HepG2 (cell line): ENCODE results near the gene BIRC2. TPM values are rescaled to one million over a fixed set of nuclear protein-coding genes. Genes with fewer than 3 reads are reported as not detected.
A peak's percentile ranks its signal among the peaks of the same experiment; 100 is the strongest.

Experiments used
- ATAC-seq: fragments of 200-7000 bp; cut with Tn5 transposase; 3 replicates; pipeline ENCODE4 v1.9.1; 2020; ENCODE audit warnings: mild to moderate bottlenecking, moderate library complexity
- BruUV-seq: library from RNA; stranded (reverse); fragments of 400-500 nt; replicated peaks from 2 replicates; lab custom pipeline; 2021; lab: Mats Ljungman, UMichigan
- CTCF ChIA-PET: fragments of 300-600 bp; formaldehyde crosslinking; extraction: SDS; loops from one replicate; lab custom pipeline; 2021; ENCODE audit warnings: low total read pairs, inconsistent platforms, low intra/inter-chr PET ratio; lab: Yijun Ruan, JAX
- POLR2A ChIA-PET: fragments of 350-600 bp; sonication (Branson Sonifier 250); formaldehyde crosslinking; loops from one replicate; lab custom pipeline; 2020; ENCODE audit warnings: antibody characterized with exemption, inconsistent platforms; lab: Yijun Ruan, JAX
- DNase-seq: peaks from one replicate; pipeline ENCODE4 v3.0.0-alpha.2; 2015; ENCODE audit warnings: low spot score
- FAIRE-seq: peaks from 3 replicates; lab custom pipeline; 2011; peaks lifted over from hg19 to GRCh38; lab: Jason Lieb, UNC
- H2AFZ ChIP-seq: one replicate; pipeline ENCODE4 v1.6.1; 2011; ENCODE audit warnings: low read length, inconsistent platforms
- H3K27ac ChIP-seq: fragments of 300-600 bp; 3 replicates; pipeline ENCODE4 v1.8.0; 2011; ENCODE audit warnings: mixed run types, mild to moderate bottlenecking, mixed read lengths, low read length, inconsistent platforms; ENCODE audit not compliant: insufficient read depth; ENCODE audit errors: extremely low read length
- H3K27me3 ChIP-seq, 2 experiments: fragments of 200-600 bp in 1 of 2; 2 replicates in 1 of 2; 3 replicates in 1 of 2; pipeline versions ENCODE4 v1.6.0 to v1.8.0; 2011; ENCODE audit warnings: low read length in 2 of 2, mild to moderate bottlenecking in 2 of 2, moderate library complexity in 2 of 2, inconsistent platforms in 1 of 2; ENCODE audit not compliant: insufficient read depth in 2 of 2, control insufficient read depth in 1 of 2
- H3K36me3 ChIP-seq, 2 experiments: fragments of 200-600 bp in 1 of 2; replicated peaks in 1 of 2; 2 replicates in 1 of 2; 3 replicates in 1 of 2; pipeline versions ENCODE4 v1.5.1 to v1.8.0; 2011; ENCODE audit warnings: low read length in 2 of 2, inconsistent platforms in 1 of 2; ENCODE audit not compliant: insufficient read depth in 2 of 2, control insufficient read depth in 1 of 2
- H3K4me1 ChIP-seq: 2 replicates; pipeline ENCODE4 v1.5.1; 2012; ENCODE audit warnings: low read length, inconsistent platforms; ENCODE audit not compliant: insufficient read depth
- H3K4me2 ChIP-seq: 2 replicates; pipeline ENCODE4 v1.6.0; 2011; ENCODE audit warnings: low read depth, low read length, inconsistent platforms
- H3K4me3 ChIP-seq, 3 experiments: fragments of 200-600 bp in 1 of 3; sonication (generic), shearing (Covaris generic) in 1 of 3; replicated peaks in 1 of 3; 2 replicates each; pipeline ENCODE4 v1.5.1; 2011 to 2016; ENCODE audit warnings: low read length in 3 of 3, inconsistent platforms in 2 of 3, low read depth in 2 of 3, mild to moderate bottlenecking in 2 of 3, control low read depth in 1 of 3, mixed read lengths in 1 of 3; ENCODE audit not compliant: insufficient read depth in 1 of 3
- H3K79me2 ChIP-seq: one replicate; pipeline ENCODE4 v1.6.1; 2011; ENCODE audit warnings: low read length, inconsistent platforms; ENCODE audit not compliant: insufficient read depth
- H3K9ac ChIP-seq: 2 replicates; pipeline ENCODE4 v1.6.0; 2011; ENCODE audit warnings: mild to moderate bottlenecking, low read depth, low read length, inconsistent platforms; ENCODE audit not compliant: insufficient read depth
- H3K9me3 ChIP-seq: 2 replicates; pipeline ENCODE4 v1.5.1; 2012; ENCODE audit warnings: mild to moderate bottlenecking, low read length
- H4K20me1 ChIP-seq: 2 replicates; pipeline ENCODE4 v1.6.0; 2011; ENCODE audit warnings: inconsistent platforms, mild to moderate bottlenecking, low read length, moderate library complexity; ENCODE audit not compliant: insufficient read depth
- FOSL2 ChIP-seq: sonication (generic); formaldehyde crosslinking; IDR thresholded peaks from 2 replicates; pipeline ENCODE4 v1.4.0; 2020; ENCODE audit warnings: missing genetic modification reagents
- HMG20B ChIP-seq: conservative IDR thresholded peaks from 2 replicates; pipeline ENCODE4 v1.6.1; 2016; ENCODE audit warnings: missing genetic modification reagents, missing compliant biosample characterization
- KDM6A ChIP-seq: IDR thresholded peaks from 2 replicates; pipeline ENCODE4 v1.6.1; 2016; ENCODE audit warnings: low read depth
- NFE2L2 ChIP-seq: fragments of 150-350 bp; IDR thresholded peaks from 2 replicates; pipeline ENCODE4 v1.6.1; 2014; ENCODE audit warnings: low read length
- SETDB1 ChIP-seq: sonication (generic); formaldehyde crosslinking; IDR thresholded peaks from 2 replicates; pipeline ENCODE4 v1.5.1; 2020; ENCODE audit warnings: missing genetic modification reagents, mild to moderate bottlenecking, borderline replicate concordance
- SIN3A ChIP-seq: IDR thresholded peaks from 2 replicates; pipeline ENCODE4 v1.6.1; 2011; ENCODE audit warnings: low read depth, mild to moderate bottlenecking, control low read depth, low read length, borderline replicate concordance
- SP1 ChIP-seq, 2 experiments: fragments of 450-650 bp in 1 of 2; sonication (generic) in 1 of 2; formaldehyde crosslinking in 1 of 2; IDR thresholded peaks; 2 replicates each; pipeline versions ENCODE4 v1.4.0 to v1.6.1; 2016 to 2020; ENCODE audit warnings: missing genetic modification reagents in 1 of 2
- SRY ChIP-seq: sonication (generic); formaldehyde crosslinking; IDR thresholded peaks from 2 replicates; pipeline ENCODE4 v1.8.0; 2022; ENCODE audit warnings: mild to moderate bottlenecking, missing genetic modification reagents
- TAF1 ChIP-seq: sonication (generic); formaldehyde crosslinking; IDR thresholded peaks from 2 replicates; pipeline ENCODE4 v1.4.0; 2020; ENCODE audit warnings: missing genetic modification reagents
- THAP11 ChIP-seq: IDR thresholded peaks from 2 replicates; pipeline ENCODE4 v1.6.1; 2016; ENCODE audit warnings: missing biosample characterization, missing genetic modification reagents
- TP53 ChIP-seq: sonication (generic); formaldehyde crosslinking; conservative IDR thresholded peaks from 2 replicates; pipeline ENCODE4 v1.4.0; 2020; ENCODE audit warnings: missing genetic modification reagents
- ZFP82 ChIP-seq: sonication (generic); formaldehyde crosslinking; IDR thresholded peaks from 2 replicates; pipeline ENCODE4 v1.5.1; 2020; ENCODE audit warnings: mild to moderate bottlenecking, missing genetic modification reagents, borderline replicate concordance
- ZFYVE20 ChIP-seq: sonication (generic); formaldehyde crosslinking; IDR thresholded peaks from 2 replicates; pipeline ENCODE4 v1.8.0; 2023; ENCODE audit warnings: low read depth, mild to moderate bottlenecking, moderate library complexity, missing genetic modification reagents, borderline replicate concordance
- ZKSCAN1 ChIP-seq: fragments of 150-350 bp; IDR thresholded peaks from 2 replicates; pipeline ENCODE4 v1.6.1; 2014; ENCODE audit warnings: low read length
- ZNF335 ChIP-seq: sonication (generic); formaldehyde crosslinking; IDR thresholded peaks from 2 replicates; pipeline ENCODE4 v1.4.0; 2020; ENCODE audit warnings: missing genetic modification reagents
- ZNF367 ChIP-seq: sonication (generic); formaldehyde crosslinking; IDR thresholded peaks from 2 replicates; pipeline ENCODE4 v1.4.0; 2020; ENCODE audit warnings: missing genetic modification reagents, borderline replicate concordance
- ZNF605 ChIP-seq: sonication (generic); formaldehyde crosslinking; IDR thresholded peaks from 2 replicates; pipeline ENCODE4 v1.8.0; 2022; ENCODE audit warnings: mild to moderate bottlenecking, missing genetic modification reagents
- ZNF607 ChIP-seq: sonication (generic); formaldehyde crosslinking; IDR thresholded peaks from 2 replicates; pipeline ENCODE4 v1.5.1; 2020; ENCODE audit warnings: missing genetic modification reagents, mild to moderate bottlenecking, borderline replicate concordance
- ZNF629 ChIP-seq: sonication (generic); formaldehyde crosslinking; conservative IDR thresholded peaks from 2 replicates; pipeline ENCODE4 v1.5.0; 2020; ENCODE audit warnings: missing genetic modification reagents
- ZNF878 ChIP-seq: sonication (generic); formaldehyde crosslinking; IDR thresholded peaks from 2 replicates; pipeline ENCODE4 v1.8.1; 2023; ENCODE audit warnings: mild to moderate bottlenecking, missing genetic modification reagents, moderate library complexity
- WGBS: methylation state at CpG from one replicate; pipeline ENCODE4 v1.1.6; 2017; ENCODE audit warnings: low lambda C conversion rate; 5-methylcytosine and 5-hydroxymethylcytosine counted together
- in situ Hi-C: cut with HindIII; loops from 2 replicates; pipeline ENCODE4 v1.10.0; 2017; ENCODE audit warnings: low pct_unique_long_range_greater_than_20kb; ENCODE audit not compliant: extremely low pct_ligation_motif_present
- intact Hi-C: fragments of 100-400 bp; cut with micrococcal nuclease; formaldehyde crosslinking; loops from one replicate; pipeline ENCODE4 v1.10.0; 2022; ENCODE audit not compliant: unreplicated experiment
- polyA plus RNA-seq, 8 experiments: library from polyadenylated mRNA; depleted of rRNA in 3 of 8; stranded (reverse) in 7 of 8; unstranded in 1 of 8; fragments of >200 nt; fragmentation: Illumina TruSeq in 4 of 8; extraction: Trizol in 4 of 8; gene quantifications; 2 replicates each; pipeline versions ENCODE4 v1.2.1 to v1.2.3, GENCODE V29; 2011 to 2016; ENCODE audit warnings: low read depth in 4 of 8, missing spikeins in 1 of 8, mixed read lengths in 1 of 8; ENCODE audit not compliant: insufficient read depth in 1 of 8
- total RNA-seq, 5 experiments: library from RNA; depleted of rRNA; stranded (reverse); fragments of >200 nt; fragmentation: Illumina TruSeq; extraction: Trizol; gene quantifications; 2 replicates each; pipeline ENCODE4 v1.2.3, GENCODE V29; 2016; ENCODE audit warnings: low read depth in 1 of 5
- TF ChIP-seq, protein P1 (sequence below): sonication (generic); formaldehyde crosslinking; IDR thresholded peaks from 2 replicates; pipeline ENCODE4 v1.9.0; 2021; ENCODE audit warnings: missing genetic modification reagents, mild to moderate bottlenecking, borderline replicate concordance
- TF ChIP-seq, protein P2 (sequence below), 2 experiments: fragments of 450-650 bp in 1 of 2; sonication (generic) in 1 of 2; formaldehyde crosslinking; IDR thresholded peaks; 2 replicates each; pipeline versions ENCODE4 v1.5.0 to v1.8.0; 2020 to 2022; ENCODE audit warnings: mild to moderate bottlenecking in 1 of 2, missing genetic modification reagents in 1 of 2

Gene BIRC2
- total and polyA plus RNA-seq, 2 of the 13 experiments (the other 11 are each of a cell fraction or from before 2014, with no cell fraction given), result 61.7 to 62.2 TPM

DNA sequence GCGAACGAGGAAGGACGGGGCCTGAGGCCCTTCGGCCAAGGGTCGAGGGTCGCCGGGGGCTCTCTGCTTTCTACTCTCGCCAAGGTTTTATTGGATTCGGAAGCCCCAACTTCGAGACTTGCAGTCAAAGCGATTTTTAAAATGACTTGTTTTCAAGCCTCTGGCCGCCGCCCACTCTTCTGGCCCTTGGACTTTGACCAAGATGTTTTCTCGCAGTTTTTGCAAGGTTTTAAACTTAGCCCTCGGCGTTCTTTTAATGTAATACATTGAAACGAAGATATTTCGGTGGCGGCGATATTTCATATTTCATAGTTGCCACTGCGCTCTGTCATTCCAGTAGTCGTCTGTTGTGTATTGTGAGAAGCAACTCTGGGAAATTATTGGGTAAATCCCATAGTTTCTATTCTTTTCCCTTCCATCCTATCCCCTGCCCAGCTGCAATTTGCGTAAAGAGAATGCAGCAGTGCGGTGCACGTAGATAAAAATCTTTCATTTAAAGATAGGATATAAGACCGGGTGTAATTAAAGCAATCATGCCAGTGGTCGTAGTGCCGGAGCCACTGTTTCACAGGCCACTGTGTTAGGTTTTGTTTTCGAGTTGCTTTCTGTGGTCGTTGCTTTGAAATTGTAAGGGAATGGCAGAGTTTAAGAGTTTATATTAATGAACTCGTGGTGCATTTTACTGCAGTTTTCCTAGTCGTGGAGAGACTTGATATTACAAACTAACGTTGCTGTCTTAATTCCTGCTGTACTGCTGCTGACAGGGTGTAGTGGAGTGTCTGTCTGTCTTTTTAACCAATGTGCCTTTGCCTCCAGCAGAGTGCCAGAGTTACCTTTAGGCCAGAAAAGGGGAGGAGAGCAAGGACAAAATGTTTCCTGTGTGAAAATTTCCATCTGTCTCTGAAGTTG is 702 bp downstream of the BIRC2 start:
- CTCF ChIA-PET, result interaction anchor here (1.6 to 2.0 kb wide), 2 partner anchors 60 to 147 kb away, joined by 4 to 11 read pairs; no protein-coding TSS in a partner anchor
- in situ Hi-C loops, result loop anchor here (5.0 to 10.0 kb wide), 2 partner anchors 147 to 315 kb away; no protein-coding TSS in a partner anchor
- TF ChIP-seq ZNF605 (CRISPR knock-in tag) (no peak), ZNF607 (CRISPR knock-in tag) (no peak), KDM6A (CRISPR knock-in tag) (no peak), SRY (CRISPR knock-in tag) (peak; percentile 43; the same call in 1 of the 2 replicates), ZNF367 (CRISPR knock-in tag) (no peak), ZFP82 (CRISPR knock-in tag) (no peak), HMG20B (no peak), TAF1 (CRISPR knock-in tag) (no peak), SIN3A (peak; percentile 3; the same call in 1 of the 2 replicates), NFE2L2 (no peak), FOSL2 (no peak), ZNF878 (CRISPR knock-in tag) (no peak), TP53 (CRISPR knock-in tag) (0 out of 2 replicates have a peak, but pooled peaks have one; percentile 16), ZNF335 (CRISPR knock-in tag) (no peak), THAP11 (CRISPR knock-in tag) (no peak), SP1 (IDR thresholded peaks at IDR 0.05) (no peak), SP1 (CRISPR knock-in tag; IDR thresholded peaks at IDR 0.05) (no peak), ZKSCAN1 (no peak), ZFYVE20 (CRISPR knock-in tag) (no peak), ZNF629 (no peak), SETDB1 (no peak)
- TF ChIP-seq, protein P1, sequence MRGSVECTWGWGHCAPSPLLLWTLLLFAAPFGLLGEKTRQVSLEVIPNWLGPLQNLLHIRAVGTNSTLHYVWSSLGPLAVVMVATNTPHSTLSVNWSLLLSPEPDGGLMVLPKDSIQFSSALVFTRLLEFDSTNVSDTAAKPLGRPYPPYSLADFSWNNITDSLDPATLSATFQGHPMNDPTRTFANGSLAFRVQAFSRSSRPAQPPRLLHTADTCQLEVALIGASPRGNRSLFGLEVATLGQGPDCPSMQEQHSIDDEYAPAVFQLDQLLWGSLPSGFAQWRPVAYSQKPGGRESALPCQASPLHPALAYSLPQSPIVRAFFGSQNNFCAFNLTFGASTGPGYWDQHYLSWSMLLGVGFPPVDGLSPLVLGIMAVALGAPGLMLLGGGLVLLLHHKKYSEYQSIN (CRISPR knock-in tag), result no peak
- TF ChIP-seq, protein P2, sequence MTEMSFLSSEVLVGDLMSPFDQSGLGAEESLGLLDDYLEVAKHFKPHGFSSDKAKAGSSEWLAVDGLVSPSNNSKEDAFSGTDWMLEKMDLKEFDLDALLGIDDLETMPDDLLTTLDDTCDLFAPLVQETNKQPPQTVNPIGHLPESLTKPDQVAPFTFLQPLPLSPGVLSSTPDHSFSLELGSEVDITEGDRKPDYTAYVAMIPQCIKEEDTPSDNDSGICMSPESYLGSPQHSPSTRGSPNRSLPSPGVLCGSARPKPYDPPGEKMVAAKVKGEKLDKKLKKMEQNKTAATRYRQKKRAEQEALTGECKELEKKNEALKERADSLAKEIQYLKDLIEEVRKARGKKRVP (CRISPR knock-in tag; IDR thresholded peaks at IDR 0.05), result no peak

More for the DNA sequence above, 702 bp downstream of the BIRC2 start:
- DNase-seq (peak; percentile 38), ATAC-seq (peak; percentile 47), FAIRE-seq (peak; percentile 12)
- POLR2A ChIA-PET, result interaction anchor here (0.6 to 1.1 kb wide), 2 partner anchors 75 to 138 kb away, joined by 3 to 4 read pairs; no protein-coding TSS in a partner anchor
- no peaks in the 10 kb centered on the region; a peak in 1 of 5 replicates for H3K27me3 ChIP-seq
- H3K4me3 ChIP-seq, result peak overlapping the region; percentile 85 to 98 (median 96)
- BruUV-seq, result TSS peak; percentile 57
- peaks cover 8% of the 10 kb centered on the region; the same call in 1 of the 2 replicates for H4K20me1 ChIP-seq
- H3K9ac ChIP-seq, result peak overlapping the region; percentile 90
- H2AFZ ChIP-seq, result no peak overlapping the region
- H3K9me3 ChIP-seq, result no peaks in the 10 kb centered on the region
- H3K36me3 ChIP-seq, result peaks cover 0 to 1% of the 10 kb centered on the region in 2 experiments; a peak in 2 of 5 replicates
- 1% methylated on average over 25 of the region's 33 CpGs for WGBS
- peaks cover 30% of the 10 kb centered on the region for H3K4me1 ChIP-seq
- H3K79me2 ChIP-seq, result peaks cover 47% of the 10 kb centered on the region
- intact Hi-C loops, result loop anchor here (2.0 to 5.0 kb wide), 5 partner anchors 31 to 267 kb away; partner anchors contain the start of gene BIRC3
- H3K27ac ChIP-seq, result peak overlapping the region; percentile 96
- peak overlapping the region; percentile 72 for H3K4me2 ChIP-seq
